ENCODE data around the gene POLR2I. TPM values are rescaled to one million over a fixed set of nuclear protein-coding genes. Genes with fewer than 3 reads are reported as not detected.

Gene POLR2I
- total RNA-seq, 2 experiments from 2014 or later: 68.4 to 76.5 TPM

- H3K36me3 Mint-ChIP-seq (ENCODE audit: low read depth): peaks cover 27% of the 10 kb centered on the region
- H3K4me3 Mint-ChIP-seq: no peak overlapping the region
- CTCF ChIA-PET: no interaction called here
- no peaks in the 10 kb centered on the region for H3K27me3 Mint-ChIP-seq
- no peak for TF ChIP-seq CTCF (IDR thresholded peaks at IDR 0.05)
- intact Hi-C loops (cut with micrococcal nuclease): no loop called here
- peaks cover 18% of the 10 kb centered on the region for H3K4me1 Mint-ChIP-seq (ENCODE audit: low read depth)
- DNase-seq: no peak
- H3K9me3 Mint-ChIP-seq: no peaks in the 10 kb centered on the region
- ATAC-seq: no peak
- H3K27ac Mint-ChIP-seq: no peak overlapping the region
- POLR2A ChIA-PET: no interaction called here
These were observed 6.9 kb upstream of the POLR2I start for GRCh38 chr19:36121486-36122124.

GRCh38 chr19:36120984-36121358 lies 6.3 kb upstream of the POLR2I start:
- no peak for ATAC-seq
- Mint-ChIP-seq H3K4me1 (ENCODE audit: low read depth) (peaks cover 23% of the 10 kb centered on the region), H3K9me3 (no peaks in the 10 kb centered on the region), H3K36me3 (ENCODE audit: low read depth) (peaks cover 30% of the 10 kb centered on the region), H3K27ac (no peak overlapping the region), H3K4me3 (no peak overlapping the region), H3K27me3 (no peaks in the 10 kb centered on the region)
- no peak for TF ChIP-seq CTCF (IDR thresholded peaks at IDR 0.05)
- POLR2A ChIA-PET: no interaction called here
- CTCF ChIA-PET: no interaction called here
- no peak for DNase-seq
- intact Hi-C loops (cut with micrococcal nuclease): no loop called here

GRCh38 chr19:36120092-36120983 lies 5.7 kb upstream of the POLR2I start:
- no peak for DNase-seq
- no peak for TF ChIP-seq CTCF (IDR thresholded peaks at IDR 0.05)
- CTCF ChIA-PET: no interaction called here
- Mint-ChIP-seq H3K27me3 (no peaks in the 10 kb centered on the region), H3K36me3 (ENCODE audit: low read depth) (peaks cover 23% of the 10 kb centered on the region), H3K9me3 (no peaks in the 10 kb centered on the region), H3K4me3 (no peak overlapping the region), H3K27ac (no peak overlapping the region), H3K4me1 (ENCODE audit: low read depth) (peaks cover 17% of the 10 kb centered on the region)
- POLR2A ChIA-PET: no interaction called here
- ATAC-seq: no peak
- intact Hi-C loops (cut with micrococcal nuclease): no loop called here

- peaks cover 31% of the 10 kb centered on the region for H3K36me3 Mint-ChIP-seq (ENCODE audit: low read depth)
- CTCF ChIA-PET: interaction anchor here (5.8 kb wide), 1 partner anchor 11 kb away, joined by 42 read pairs; no protein-coding TSS in a partner anchor
- intact Hi-C loops (cut with micrococcal nuclease): loop anchor here (5.0 kb wide), 1 partner anchor 64 kb away; the partner anchor contains the start of genes THAP8 and WDR62
- POLR2A ChIA-PET: interaction anchor here (1.0 to 2.1 kb wide), 2 partner anchors 11 to 62 kb away, joined by 4 to 5 read pairs; partner anchors contain the start of gene THAP8
- H3K4me3 Mint-ChIP-seq: peak overlapping the region; percentile 92
- DNase-seq: no peak
- no peak for ATAC-seq
- H3K9me3 Mint-ChIP-seq: no peaks in the 10 kb centered on the region
- peak overlapping the region; percentile 89 for H3K27ac Mint-ChIP-seq
- no peak for TF ChIP-seq CTCF (IDR thresholded peaks at IDR 0.05)
- no peaks in the 10 kb centered on the region for H3K27me3 Mint-ChIP-seq
- H3K4me1 Mint-ChIP-seq (ENCODE audit: low read depth): peaks cover 27% of the 10 kb centered on the region
These were observed 1.6 kb upstream of the POLR2I start for GRCh38 chr19:36116344-36116637.

All from activated CD8-positive, alpha-beta T cell treated with anti-CD3 and anti-CD28 coated beads for 36 hours (primary cell).